HG03565 (cell line): ENCODE results near the gene CEACAM19.
"Not testable (repeated sequence)": the region's sequence is repeated elsewhere in the genome, so short reads cannot be mapped to it uniquely, and the experiment has no call there.

Experiments
- ATAC-seq: cut with Tn5 transposase; IDR thresholded peaks from one replicate; pipeline ENCODE4 v1.9.1; 2021; ENCODE audit warnings: mild to moderate bottlenecking, moderate library complexity; ENCODE audit not compliant: unreplicated experiment

Gene CEACAM19, protein sequence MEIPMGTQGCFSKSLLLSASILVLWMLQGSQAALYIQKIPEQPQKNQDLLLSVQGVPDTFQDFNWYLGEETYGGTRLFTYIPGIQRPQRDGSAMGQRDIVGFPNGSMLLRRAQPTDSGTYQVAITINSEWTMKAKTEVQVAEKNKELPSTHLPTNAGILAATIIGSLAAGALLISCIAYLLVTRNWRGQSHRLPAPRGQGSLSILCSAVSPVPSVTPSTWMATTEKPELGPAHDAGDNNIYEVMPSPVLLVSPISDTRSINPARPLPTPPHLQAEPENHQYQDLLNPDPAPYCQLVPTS

DNA sequence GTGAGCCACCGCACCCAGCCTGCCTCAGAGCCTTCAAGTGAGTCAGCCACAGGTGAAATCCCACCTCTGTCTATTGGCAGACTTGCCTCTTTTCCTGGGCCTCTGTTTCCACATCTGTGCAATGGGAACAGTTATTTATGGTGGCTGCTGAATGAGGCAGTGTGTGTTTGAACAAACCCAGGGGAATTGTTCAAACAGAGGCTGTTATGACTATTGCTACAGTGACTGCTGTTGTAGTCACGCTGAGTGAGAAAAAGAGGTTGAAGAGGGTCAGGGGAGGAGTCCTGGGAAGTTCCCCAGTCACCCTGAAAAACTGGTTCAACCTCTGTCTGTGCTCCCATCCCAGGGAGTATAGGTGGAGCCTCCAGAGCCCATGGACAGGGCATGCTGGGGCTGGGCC lies at the start of gene CEACAM19:
TSS of gene CEACAM19 (plus strand) at position 83 of the 400 bp plus-strand sequence. CDS start 450 bp downstream, outside the sequence.
- ATAC-seq = no peak

DNA sequence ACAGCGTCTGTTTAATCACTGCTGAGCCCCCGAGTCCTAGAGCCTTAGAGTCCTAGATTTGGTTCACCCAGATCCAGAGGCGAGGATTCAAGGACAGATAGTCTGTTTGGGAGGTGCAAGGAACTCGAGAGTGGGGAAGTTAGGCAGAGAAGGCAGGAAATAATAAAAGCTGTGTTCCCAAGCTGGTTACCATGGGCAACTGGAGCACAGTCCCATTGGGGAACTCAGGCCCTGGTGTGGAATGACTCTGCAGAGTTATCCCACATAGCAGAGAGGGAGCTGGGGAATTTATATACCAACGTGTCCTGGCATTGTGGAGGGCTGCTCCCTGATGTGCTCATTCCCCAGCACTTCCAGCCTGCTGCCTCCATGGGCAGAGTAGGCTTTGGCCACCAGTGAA lies 48.2 kb upstream of the CEACAM19 start:
- no peak for ATAC-seq

DNA sequence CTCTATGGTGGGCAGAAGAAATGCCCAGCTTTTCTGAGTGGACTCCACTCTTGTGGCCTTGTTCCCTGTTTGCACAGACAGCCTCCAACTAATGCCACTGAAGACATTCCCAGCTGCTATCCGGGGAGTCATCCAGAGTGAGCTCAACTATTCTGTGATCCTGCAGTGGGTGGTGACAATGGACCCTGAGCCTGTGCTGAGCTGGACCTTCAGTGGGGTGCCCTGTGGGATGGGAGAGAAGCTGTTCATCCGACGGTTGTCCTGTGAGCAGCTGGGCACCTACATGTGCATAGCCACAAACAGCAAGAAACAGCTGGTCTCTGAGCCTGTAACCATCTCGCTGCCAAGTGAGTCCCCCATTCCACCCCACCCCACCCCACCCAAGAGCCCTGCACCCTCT lies 47.7 kb upstream of the CEACAM19 start:
- ATAC-seq = no peak

DNA sequence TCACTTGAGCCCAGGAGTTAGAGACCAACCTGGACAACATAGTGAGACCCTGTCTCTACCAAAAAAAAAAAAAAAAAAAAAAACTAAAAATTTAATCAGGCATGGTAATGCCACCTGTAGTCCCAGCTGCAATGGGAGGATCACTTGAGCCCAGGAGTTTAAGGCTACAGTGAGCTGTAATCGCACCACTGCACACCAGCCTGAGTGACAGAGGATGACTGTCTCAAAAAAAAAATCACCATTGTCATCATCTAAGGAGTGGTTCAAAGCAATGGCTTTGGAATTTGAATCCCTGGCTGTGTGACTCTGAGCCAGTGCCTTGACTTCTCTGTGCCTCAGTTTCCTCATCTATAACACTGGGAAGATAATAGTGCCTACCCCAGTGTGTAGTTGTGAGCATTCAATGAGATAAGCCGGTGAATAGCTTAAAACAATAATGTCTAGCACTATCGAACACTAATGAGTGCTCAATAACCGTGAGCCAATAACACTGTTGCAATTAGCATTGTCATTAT lies 46.4 kb upstream of the CEACAM19 start:
- no peak for ATAC-seq

DNA sequence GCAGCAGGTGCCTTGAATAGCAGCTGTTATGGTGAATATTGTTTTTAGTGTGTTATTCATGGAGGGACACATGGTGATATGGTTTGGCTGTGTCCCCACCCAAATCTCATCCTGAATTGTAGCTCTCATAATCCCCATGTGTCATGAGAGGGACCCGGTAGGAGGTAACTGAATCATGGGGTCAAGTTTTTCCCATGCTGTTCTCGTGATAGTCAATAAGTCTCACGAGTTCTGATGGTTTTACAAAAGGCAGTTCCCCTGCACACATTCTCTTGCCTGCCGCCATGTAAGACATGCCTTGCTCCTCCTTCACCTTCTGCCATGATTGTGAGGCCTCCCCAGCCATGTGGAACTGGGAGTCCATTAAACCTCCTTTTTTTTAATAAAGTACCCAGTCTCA lies 45.6 kb upstream of the CEACAM19 start:
- ATAC-seq = not testable (repeated sequence)

DNA sequence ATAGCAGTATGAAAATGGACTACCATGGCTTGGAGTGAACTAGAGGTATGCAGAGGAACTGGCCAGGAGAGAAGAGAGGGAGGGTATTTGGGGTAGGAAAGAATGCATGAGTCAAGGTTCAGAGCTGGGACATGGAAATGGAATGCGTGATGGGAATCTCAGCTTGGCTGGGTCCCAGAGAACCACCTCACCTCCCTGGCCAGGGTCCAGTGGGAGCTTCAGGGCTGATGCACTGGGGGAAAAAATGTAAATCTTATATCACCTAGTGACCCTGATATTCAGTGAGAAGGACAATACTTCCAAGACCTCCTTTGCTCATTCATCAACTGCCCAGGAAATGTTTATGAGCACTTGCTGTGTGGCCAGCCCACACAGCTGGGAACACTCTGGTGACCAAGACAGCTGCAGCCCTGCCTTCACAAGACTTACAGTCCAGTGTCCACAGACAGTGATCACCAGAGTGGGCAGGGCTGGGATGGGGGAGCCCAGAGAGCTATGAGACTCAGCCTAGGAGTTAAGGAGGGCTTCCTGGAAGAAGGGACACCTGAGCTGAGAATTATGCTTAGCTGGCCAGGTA lies 45.1 kb upstream of the CEACAM19 start:
- no peak for ATAC-seq

DNA sequence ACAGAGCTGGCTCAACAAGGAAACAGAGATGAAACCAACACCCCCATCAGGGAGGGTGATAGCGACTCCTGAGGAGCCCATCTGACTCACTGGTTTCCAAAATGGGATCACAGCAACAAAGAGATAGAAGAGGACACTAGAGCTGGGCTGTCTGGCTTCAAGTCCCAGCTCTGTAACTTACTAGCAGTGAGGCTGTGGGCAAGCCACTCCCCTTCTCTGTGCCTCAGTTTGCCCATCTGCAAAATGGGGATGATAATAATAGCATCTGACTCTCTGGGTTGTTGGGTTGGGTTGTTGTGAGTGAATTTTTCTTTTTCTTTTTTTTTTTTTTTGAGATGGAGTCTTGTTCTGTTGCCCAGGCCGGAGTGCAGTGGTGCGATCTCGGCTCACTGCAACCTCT lies 43.7 kb upstream of the CEACAM19 start:
- ATAC-seq = no peak

DNA sequence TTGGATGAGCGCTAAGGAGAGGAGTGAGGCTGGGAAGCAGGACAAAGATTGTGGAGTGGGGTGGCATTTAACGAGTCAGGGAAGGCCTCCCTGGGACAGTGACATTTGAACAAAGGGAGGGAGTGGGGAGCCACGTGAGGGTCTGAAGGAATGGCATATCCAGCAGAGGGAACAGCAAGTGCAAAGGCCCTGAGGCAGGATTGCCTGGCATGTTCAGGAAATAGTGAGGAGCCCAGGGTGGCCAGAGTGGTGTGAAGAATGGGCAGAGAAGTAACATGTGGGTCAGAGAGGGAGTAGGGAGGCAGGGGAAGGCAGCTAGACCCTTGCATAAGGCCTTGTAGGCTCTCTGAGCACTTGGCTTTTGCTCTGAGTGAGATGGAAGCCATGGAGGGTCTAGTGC lies 42.5 kb upstream of the CEACAM19 start:
- no peak for ATAC-seq

DNA sequence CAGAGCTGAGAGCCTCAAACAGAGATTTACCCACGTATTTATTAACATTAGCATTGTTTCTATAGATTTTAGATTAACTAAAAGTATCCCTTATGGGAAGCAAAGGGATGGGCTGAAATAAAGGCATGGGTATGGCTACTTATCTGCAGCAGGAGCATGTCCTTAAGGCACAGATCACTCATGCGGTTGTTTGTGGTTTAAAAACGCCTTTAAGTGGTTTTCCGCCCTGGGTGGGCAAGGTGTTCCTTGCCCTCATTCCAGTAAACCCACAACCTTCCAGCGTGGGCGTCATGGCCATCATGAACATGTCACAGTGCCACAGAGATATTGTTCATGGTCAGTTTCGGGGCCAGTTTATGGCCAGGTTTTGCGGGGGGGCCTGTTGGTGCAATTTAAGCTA lies 39.7 kb upstream of the CEACAM19 start:
- ATAC-seq = not testable (repeated sequence)

DNA sequence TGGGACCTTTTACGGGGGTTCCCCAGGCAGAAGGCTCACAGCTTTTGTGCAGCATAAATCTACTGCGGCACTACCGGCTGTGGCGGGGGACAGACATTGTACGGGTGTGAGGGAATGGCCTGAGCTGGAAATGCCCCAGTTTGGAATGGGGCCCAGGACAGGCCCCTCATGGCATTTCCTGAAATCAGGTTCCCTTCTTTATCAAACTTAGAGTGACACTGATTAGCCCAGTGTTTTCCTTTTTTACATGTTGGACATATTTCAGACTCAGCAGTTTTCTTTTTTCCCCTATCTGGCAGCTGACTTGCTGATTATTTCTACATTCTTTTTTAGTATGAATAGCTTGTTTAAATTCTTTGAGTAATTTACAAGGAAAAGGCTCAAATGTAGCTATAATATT lies 37.2 kb upstream of the CEACAM19 start:
- ATAC-seq = not testable (repeated sequence)

DNA sequence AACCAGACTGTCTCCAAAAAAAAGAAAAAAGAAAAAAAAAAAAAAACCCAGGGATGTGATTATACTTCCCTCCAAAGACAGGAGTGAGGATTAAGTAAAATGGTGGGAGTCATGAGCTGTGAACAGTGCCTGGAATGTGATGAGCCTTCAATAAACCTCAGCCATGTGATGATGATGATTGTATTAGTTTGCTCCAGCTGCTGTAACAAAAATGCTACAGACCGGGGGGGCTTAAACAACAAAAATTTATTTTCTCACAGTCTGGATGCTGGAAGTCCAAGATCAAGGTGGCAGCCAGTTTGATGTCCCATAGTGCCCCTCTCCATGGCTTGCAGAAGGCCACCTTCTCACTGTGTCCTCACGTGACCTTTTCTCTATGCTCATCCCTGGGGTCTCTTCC lies 36.5 kb upstream of the CEACAM19 start:
- ATAC-seq = no peak

DNA sequence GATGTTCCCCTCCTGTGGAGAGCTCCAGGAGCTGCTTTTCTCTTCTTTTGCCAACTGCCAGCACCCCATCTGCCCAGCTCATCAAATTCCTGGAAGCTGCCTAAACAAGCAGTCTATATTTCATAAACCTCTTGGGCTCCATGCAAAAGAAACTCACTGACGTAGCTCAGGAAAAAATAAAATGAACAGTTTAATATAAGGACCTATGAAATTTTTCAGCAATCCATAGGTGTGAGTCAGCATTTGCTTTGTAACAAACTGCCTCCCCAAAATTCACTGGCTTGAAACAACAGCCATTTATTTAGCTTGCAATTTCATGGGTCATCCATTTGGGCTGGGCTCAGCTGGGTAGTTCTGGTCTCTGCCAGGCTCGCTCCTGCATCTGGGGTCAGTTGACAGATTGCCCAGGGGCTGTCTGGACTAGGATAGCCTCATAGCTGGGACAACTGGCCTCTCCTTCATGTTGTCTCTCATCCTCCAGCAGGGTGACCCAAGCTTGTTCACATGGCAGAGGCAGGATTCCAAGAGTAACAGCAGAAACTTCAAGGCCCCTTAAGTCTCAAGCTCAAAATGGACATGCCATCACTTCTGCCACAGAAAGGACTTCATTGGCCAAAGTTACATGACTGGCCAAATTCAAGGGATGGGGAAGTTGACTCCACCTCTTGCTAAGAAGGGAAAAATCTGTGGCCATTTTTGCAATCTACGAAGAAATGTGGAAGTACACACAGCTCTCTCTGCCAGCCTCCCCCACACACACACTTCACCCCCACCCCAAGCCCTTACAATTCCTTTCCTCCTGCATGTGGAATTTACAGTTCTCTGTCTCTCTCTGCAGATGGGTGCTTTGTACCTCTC lies 35.5 kb upstream of the CEACAM19 start:
- no peak for ATAC-seq

DNA sequence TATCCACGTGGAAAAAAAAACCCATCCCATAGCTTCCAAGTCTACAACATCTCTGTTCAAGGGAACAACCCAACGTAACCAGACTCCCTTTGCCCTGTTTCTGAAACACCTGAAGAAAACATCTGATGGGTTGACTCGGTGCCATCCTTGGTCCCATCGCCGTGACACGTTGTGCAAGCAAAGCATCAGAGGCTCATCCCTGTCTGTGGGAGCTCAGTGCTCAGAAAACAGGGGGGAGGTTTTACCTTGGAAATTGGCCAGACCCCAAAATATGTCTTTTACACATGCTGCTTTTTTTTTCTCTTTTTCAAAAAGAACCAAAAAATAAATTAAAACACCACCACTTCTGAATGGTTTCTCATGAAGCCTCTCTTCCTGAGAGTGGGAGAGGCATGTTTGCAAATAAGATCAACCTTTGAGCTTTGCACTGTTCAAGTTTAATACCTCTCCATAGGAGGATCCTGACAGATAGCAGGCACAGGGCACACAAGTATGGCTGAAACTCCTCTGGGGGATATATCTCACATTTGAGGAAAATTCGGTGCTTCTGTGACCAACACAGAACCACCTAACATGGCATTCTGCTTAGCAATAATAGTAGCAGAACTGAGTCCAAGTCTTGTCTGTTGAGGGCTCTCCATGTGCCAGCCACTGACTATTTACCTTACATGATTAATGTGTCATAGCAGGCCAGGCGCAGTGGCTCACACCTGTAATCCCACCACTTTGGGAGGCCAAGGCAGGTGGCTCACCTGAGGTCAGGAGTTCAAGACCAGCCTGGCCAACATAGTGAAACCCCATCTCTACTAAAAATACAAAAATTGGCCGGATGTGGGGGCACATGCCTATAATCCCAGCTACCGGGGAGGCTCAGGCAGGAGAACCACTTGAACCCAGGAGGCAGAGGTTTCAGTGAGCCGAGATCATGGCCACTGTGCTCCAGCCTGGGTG lies 34.6 kb upstream of the CEACAM19 start:
- no peak for ATAC-seq

DNA sequence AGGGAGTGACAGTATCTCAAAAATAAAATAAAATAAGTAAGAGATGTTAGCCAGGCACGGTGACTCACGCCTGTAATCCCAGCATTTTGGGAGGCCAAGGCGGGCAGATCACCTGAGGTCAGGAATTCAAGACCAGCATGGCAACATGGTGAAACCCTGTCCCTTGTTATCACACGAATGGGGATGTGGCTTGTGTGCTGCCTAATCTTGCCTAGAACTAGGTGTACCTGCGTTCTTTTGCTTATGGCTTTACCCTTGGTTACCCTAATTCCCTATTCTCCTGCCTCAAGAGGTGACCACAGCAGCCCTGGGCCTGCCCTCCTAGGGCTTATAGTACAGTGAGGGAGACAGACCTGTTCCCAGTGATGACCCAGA lies 33.9 kb upstream of the CEACAM19 start:
- no peak for ATAC-seq

DNA sequence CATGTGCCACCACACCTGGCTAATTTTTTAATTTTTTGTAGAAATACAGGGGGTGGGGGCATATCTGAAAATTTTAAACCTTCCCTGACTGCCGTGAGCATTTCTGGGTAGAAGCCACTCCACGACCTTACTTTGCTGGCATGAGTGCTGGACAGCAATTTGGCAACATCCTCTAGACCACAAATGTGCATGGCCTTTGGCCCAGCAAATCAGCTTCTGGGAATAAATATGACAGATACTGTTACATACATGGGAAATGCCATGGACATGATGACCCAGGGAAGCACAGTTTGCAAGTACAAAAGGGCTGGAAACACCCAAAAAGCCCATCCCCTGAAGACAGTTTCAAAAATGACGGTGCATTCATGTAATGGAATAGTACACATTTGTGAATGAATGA lies 30.8 kb upstream of the CEACAM19 start:
- no peak for ATAC-seq

DNA sequence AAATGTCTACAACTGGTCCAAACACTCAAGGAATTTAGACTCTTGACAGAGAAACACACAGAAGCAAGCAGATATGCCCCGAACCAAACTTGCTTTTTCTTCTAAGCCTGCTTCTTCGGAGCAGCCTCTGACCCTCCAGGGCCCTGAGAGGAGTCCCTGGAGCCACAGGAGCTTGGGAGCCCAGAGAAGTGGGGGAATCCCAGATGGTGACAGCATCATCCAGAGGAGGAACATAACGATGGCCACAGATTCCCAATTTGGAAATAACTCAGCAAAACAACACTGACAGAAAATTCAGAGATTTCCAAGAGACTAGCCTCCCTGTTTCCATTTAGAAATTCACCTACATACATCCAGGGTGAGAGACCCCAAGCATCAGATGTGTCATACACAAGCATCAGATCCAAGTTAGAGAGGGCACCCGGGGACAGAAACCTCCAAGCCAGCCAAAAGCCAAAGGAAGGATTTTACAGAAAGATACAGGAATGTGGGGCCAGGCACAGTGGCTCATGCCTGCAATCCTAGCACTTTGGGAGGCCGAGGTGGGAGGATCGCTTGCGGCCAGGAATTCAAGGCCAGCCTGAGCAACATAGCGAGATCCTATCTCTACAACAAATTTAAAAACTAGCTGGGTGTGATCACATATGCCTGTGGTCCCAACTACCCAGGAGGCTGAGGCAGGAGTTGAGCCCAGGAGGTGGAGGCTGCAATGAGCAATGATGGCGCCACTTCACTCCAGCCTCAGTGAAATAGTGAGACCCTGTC lies 29.6 kb upstream of the CEACAM19 start:
- ATAC-seq = no peak

DNA sequence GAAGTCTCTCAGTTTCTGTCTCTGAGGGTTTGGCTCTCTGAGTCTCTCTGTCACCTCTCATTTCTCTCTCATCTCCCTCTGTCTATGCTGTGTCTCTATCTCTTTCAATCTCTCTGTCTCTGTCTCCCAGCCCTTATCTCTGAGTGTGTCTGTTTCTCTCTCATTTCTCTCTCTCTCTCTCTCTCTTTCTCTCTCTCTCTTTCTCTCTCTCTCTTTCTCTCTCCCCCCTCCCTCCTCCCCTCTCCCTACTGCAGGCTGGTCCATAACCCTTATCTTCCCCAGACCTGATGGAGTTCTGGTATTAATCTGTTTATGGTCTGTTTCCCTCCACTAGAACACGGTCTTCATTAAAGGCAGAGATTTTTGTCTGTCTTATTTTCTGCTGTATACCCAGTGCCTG lies 28.9 kb upstream of the CEACAM19 start:
- ATAC-seq = no peak

DNA sequence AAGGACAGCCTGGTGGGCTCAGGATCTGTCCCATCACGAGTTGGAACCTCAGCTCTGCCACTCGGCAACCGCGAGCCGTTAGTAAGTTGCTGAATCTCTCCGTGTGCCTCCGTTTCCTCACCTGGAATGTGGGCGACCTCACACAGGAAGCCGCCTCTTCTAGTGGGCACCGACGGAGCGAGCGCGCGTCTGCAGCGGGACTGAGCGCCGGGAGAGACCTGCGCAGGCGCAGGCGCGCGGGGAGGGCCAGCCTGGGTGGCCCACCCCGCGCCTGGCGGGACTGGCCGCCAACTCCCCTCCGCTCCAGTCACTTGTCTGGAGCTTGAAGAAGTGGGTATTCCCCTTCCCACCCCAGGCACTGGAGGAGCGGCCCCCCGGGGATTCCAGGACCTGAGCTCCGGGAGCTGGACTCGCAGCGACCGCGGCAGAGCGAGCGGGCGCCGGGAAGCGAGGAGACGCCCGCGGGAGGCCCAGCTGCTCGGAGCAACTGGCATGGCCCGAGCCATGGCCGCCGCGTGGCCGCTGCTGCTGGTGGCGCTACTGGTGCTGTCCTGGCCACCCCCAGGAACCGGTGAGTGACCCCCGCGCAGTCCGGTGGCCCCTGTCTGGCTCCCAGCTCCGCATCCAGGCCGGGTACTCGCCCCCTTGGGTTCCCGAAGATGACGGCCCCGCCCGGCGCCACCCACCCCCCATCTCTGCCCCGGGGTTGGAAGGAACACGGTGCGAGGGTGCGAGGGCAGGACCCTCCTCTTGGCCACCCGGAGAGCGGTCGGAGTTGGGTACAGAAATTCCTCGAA lies 27.5 kb upstream of the CEACAM19 start, which contains the start of gene PVR:
TSS of gene PVR (plus strand) at position 306 of the 797 bp plus-strand sequence. CDS start at position 493, 187 bp downstream.
- no peak for ATAC-seq
